ENCODE data around the gene ZBTB1. TPM values are rescaled to one million over a fixed set of nuclear protein-coding genes. Genes with fewer than 3 reads are reported as not detected.
"Not testable (repeated sequence)": the region's sequence is repeated elsewhere in the genome, so short reads cannot be mapped to it uniquely, and the experiment has no call there.

Gene ZBTB1
- total RNA-seq, 1 experiment from 2014 or later: 19.7 TPM

GRCh38 chr14:64563696-64564095, 59.1 kb downstream of the ZBTB1 start:
- DNase-seq (ENCODE audit: low read depth): no peak

- no peak for DNase-seq (ENCODE audit: low read depth)
These were observed 62.1 kb downstream of the ZBTB1 start for GRCh38 chr14:64566651-64567122.

- DNase-seq (ENCODE audit: low read depth): peak; percentile 31
These were observed 64.6 kb downstream of the ZBTB1 start for GRCh38 chr14:64569138-64569631.

- not testable (repeated sequence) for DNase-seq (ENCODE audit: low read depth)
These were observed 65.1 kb downstream of the ZBTB1 start for GRCh38 chr14:64569646-64570045.

- DNase-seq (ENCODE audit: low read depth): no peak
These were observed 68.0 kb downstream of the ZBTB1 start for GRCh38 chr14:64572386-64573104.

- no peak for DNase-seq (ENCODE audit: low read depth)
These were observed 68.5 kb downstream of the ZBTB1 start for GRCh38 chr14:64573109-64573508.

Small RNAs within 50 kb of the gene (small RNA-seq; reads per million reads assigned to genes)
- not detected for gene AL049869.4

Other genes with a start within 250 kb of the ZBTB1 start
- 0.10 TPM in 1 of 2 replicates, not detected in the other for gene ESR2, start 210.4 kb upstream of the ZBTB1 start, total RNA-seq (2014; rRNA removed; shearing (Covaris generic))
- gene MTHFD1, start 116.4 kb upstream of the ZBTB1 start, total RNA-seq (2014; rRNA removed; shearing (Covaris generic)): 61.7 and 74.4 TPM in 2 replicates
- 1.1 TPM in 2 replicates for gene AKAP5, start 39.3 kb upstream of the ZBTB1 start, total RNA-seq (2014; rRNA removed; shearing (Covaris generic))
- gene ZBTB25, start 932 bp upstream of the ZBTB1 start, total RNA-seq (2014; rRNA removed; shearing (Covaris generic)): 3.6 and 6.0 TPM in 2 replicates
- 3.0 and 3.6 TPM in 2 replicates for gene HSPA2, start 36.0 kb downstream of the ZBTB1 start, total RNA-seq (2014; rRNA removed; shearing (Covaris generic))
- gene PPP1R36, start 45.2 kb downstream of the ZBTB1 start, total RNA-seq (2014; rRNA removed; shearing (Covaris generic)): 0.11 TPM in 1 of 2 replicates, not detected in the other
- gene PLEKHG3, start 199.7 kb downstream of the ZBTB1 start, total RNA-seq (2014; rRNA removed; shearing (Covaris generic)): 23.5 and 27.9 TPM in 2 replicates